ENCODE measurements around the gene PROM1. TPM values are rescaled to one million over a fixed set of nuclear protein-coding genes. Genes with fewer than 3 reads are reported as not detected.
A peak's percentile ranks its signal among the peaks of the same experiment; 100 is the strongest.

PROM1 gene
- total RNA-seq, 1 experiment from 2014 or later, result not detected

- H3K9me3 ChIP-seq (ENCODE audit: low read length), result no peaks in the 10 kb centered on the region
- no peaks in the 10 kb centered on the region for H4K20me1 ChIP-seq (ENCODE audit: low read length)
- BruUV-seq (replicated peaks), result no TSS peak
- no peak overlapping the region for H2AFZ ChIP-seq (ENCODE audit: low read length)
- no peak overlapping the region for H3K4me2 ChIP-seq (ENCODE audit: low read length)
- H3K9ac ChIP-seq (ENCODE audit: low read length), result no peak overlapping the region
- H3F3A ChIP-seq (ENCODE audit: low read length, unreplicated experiment), result no peaks in the 10 kb centered on the region
- TF ChIP-seq EZH2phosphoT487 (IDR thresholded peaks at IDR 0.05; ENCODE audit: borderline replicate concordance, low read length) (no peak), EZH2 (IDR thresholded peaks at IDR 0.05; ENCODE audit: low read length, unreplicated experiment) (no peak)
- ChIA-PET CTCF (no interaction called here), POLR2A (ENCODE audit: unreplicated experiment) (no interaction called here)
- no peaks in the 10 kb centered on the region; the same call in 1 of the 2 replicates for H3K36me3 ChIP-seq (ENCODE audit: low read depth, low read length)
- H3K27me3 ChIP-seq (ENCODE audit: low read length), result no peaks in the 10 kb centered on the region
- no peak overlapping the region for H3K4me3 ChIP-seq (ENCODE audit: low read length)
- intact Hi-C loops (cut with micrococcal nuclease), result loop anchor here (5.0 kb wide), 1 partner anchor 305 kb away; no protein-coding TSS in a partner anchor
- no peak for ATAC-seq
- no peaks in the 10 kb centered on the region for H3K9me2 ChIP-seq (replicated peaks; ENCODE audit: low read length)
- DNase-seq, result no peak
- H3K4me1 ChIP-seq (ENCODE audit: insufficient read depth, low read length), result no peaks in the 10 kb centered on the region
- no peaks in the 10 kb centered on the region for H3K79me2 ChIP-seq (ENCODE audit: low read length)
- no peak overlapping the region for H3K27ac ChIP-seq (ENCODE audit: low read length)
Measured at GRCh38 chr4:15961781-15962510, 121.9 kb downstream of the PROM1 start.

- TF ChIP-seq EZH2 (IDR thresholded peaks at IDR 0.05; ENCODE audit: low read length, unreplicated experiment) (no peak), EZH2phosphoT487 (IDR thresholded peaks at IDR 0.05; ENCODE audit: borderline replicate concordance, low read length) (no peak), CTCF (conservative IDR thresholded peaks at IDR 0.05; ENCODE audit: low read depth, low read length) (no peak)
- Histone ChIP-seq H3K9ac (ENCODE audit: low read length) (no peak overlapping the region), H3K79me2 (ENCODE audit: low read length) (no peaks in the 10 kb centered on the region), H3K9me3 (ENCODE audit: low read length) (no peaks in the 10 kb centered on the region), H3K9me2 (replicated peaks; ENCODE audit: low read length) (no peaks in the 10 kb centered on the region), H3K4me2 (ENCODE audit: low read length) (no peak overlapping the region), H3K4me1 (ENCODE audit: insufficient read depth, low read length) (peaks cover 6% of the 10 kb centered on the region), H3F3A (ENCODE audit: low read length, unreplicated experiment) (no peaks in the 10 kb centered on the region), H3K27me3 (ENCODE audit: low read length) (no peaks in the 10 kb centered on the region), H2AFZ (ENCODE audit: low read length) (no peak overlapping the region), H3K36me3 (ENCODE audit: low read depth, low read length) (no peaks in the 10 kb centered on the region; the same call in 1 of the 2 replicates), H3K4me3 (ENCODE audit: low read length) (no peak overlapping the region), H4K20me1 (ENCODE audit: low read length) (no peaks in the 10 kb centered on the region), H3K27ac (ENCODE audit: low read length) (no peak overlapping the region)
- BruUV-seq (replicated peaks), result no TSS peak
- DNase-seq, result no peak
- CTCF ChIA-PET, result no interaction called here
- POLR2A ChIA-PET (ENCODE audit: unreplicated experiment), result no interaction called here
- intact Hi-C loops (cut with micrococcal nuclease), result no loop called here
- no peak for ATAC-seq
Measured at GRCh38 chr4:15958562-15958961, 125.3 kb downstream of the PROM1 start.

- Histone ChIP-seq H3K9me2 (replicated peaks; ENCODE audit: low read length) (no peaks in the 10 kb centered on the region), H3K4me1 (ENCODE audit: insufficient read depth, low read length) (peaks cover 6% of the 10 kb centered on the region), H3K27me3 (ENCODE audit: low read length) (no peaks in the 10 kb centered on the region), H4K20me1 (ENCODE audit: low read length) (no peaks in the 10 kb centered on the region), H3K9ac (ENCODE audit: low read length) (peak overlapping the region; percentile 45; the same call in 1 of the 2 replicates), H2AFZ (ENCODE audit: low read length) (peak overlapping the region; percentile 40), H3K36me3 (ENCODE audit: low read depth, low read length) (no peaks in the 10 kb centered on the region), H3K79me2 (ENCODE audit: low read length) (no peaks in the 10 kb centered on the region), H3K27ac (ENCODE audit: low read length) (peak overlapping the region; percentile 67), H3K9me3 (ENCODE audit: low read length) (no peaks in the 10 kb centered on the region), H3K4me3 (ENCODE audit: low read length) (no peak overlapping the region), H3K4me2 (ENCODE audit: low read length) (no peak overlapping the region; the same call in 1 of the 2 replicates), H3F3A (ENCODE audit: low read length, unreplicated experiment) (no peaks in the 10 kb centered on the region)
- intact Hi-C loops (cut with micrococcal nuclease), result loop anchor here (1.0 to 2.0 kb wide), 4 partner anchors 44 to 477 kb away; no protein-coding TSS in a partner anchor
- no TSS peak for BruUV-seq (replicated peaks)
- ChIA-PET CTCF (interaction anchor here (0.9 to 1.7 kb wide), 8 partner anchors 18 to 477 kb away, joined by 4 to 69 read pairs (median 8); partner anchors contain the start of gene FGFBP1), POLR2A (ENCODE audit: unreplicated experiment) (interaction anchor here (0.6 to 0.9 kb wide), 2 partner anchors 49 to 73 kb away, joined by 3 to 4 read pairs; no protein-coding TSS in a partner anchor)
- TF ChIP-seq CTCF (conservative IDR thresholded peaks at IDR 0.05; ENCODE audit: low read depth, low read length) (peak; percentile 83), EZH2phosphoT487 (IDR thresholded peaks at IDR 0.05; ENCODE audit: borderline replicate concordance, low read length) (no peak)
- ATAC-seq, result peak; percentile 84
- DNase-seq, result peak; percentile 86
Measured at GRCh38 chr4:15956179-15956850, 127.5 kb downstream of the PROM1 start.
